COLO668 (cell line): ENCODE data around the gene HPCAL1.
"Not testable (repeated sequence)": the region's sequence is repeated elsewhere in the genome, so short reads cannot be mapped to it uniquely, and the experiment has no call there.

Experiments
- DNase-seq: peaks from one replicate; lab custom pipeline; 2025; ENCODE audit not compliant: unreplicated experiment; lab: John Stamatoyannopoulos, UW

The HPCAL1 gene

GRCh38 chr2:10284108-10284870, 18.4 kb upstream of the HPCAL1 start:
- no peak for DNase-seq

- DNase-seq = peak; percentile 63
Observed at GRCh38 chr2:10285191-10285555, 17.5 kb upstream of the HPCAL1 start.

GRCh38 chr2:10285556-10286198, 17.0 kb upstream of the HPCAL1 start:
- DNase-seq = peak; percentile 68

- DNase-seq = peak; percentile 77
Observed at GRCh38 chr2:10286216-10287037, 16.3 kb upstream of the HPCAL1 start.

- no peak for DNase-seq
Observed at GRCh38 chr2:10287761-10288160, 14.9 kb upstream of the HPCAL1 start.

GRCh38 chr2:10288606-10289005, 14.1 kb upstream of the HPCAL1 start:
- DNase-seq = no peak

GRCh38 chr2:10289352-10289751, 13.4 kb upstream of the HPCAL1 start:
- peak; percentile 55 for DNase-seq

GRCh38 chr2:10289891-10290290, 12.8 kb upstream of the HPCAL1 start:
- no peak for DNase-seq

- DNase-seq = not testable (repeated sequence)
Observed at GRCh38 chr2:10291376-10291775, 11.3 kb upstream of the HPCAL1 start.

GRCh38 chr2:10292033-10292432, 10.7 kb upstream of the HPCAL1 start:
- DNase-seq = no peak

GRCh38 chr2:10293603-10294002, 9.1 kb upstream of the HPCAL1 start:
- DNase-seq = no peak

- no peak for DNase-seq
Observed at GRCh38 chr2:10294077-10294476, 8.6 kb upstream of the HPCAL1 start.

- DNase-seq = not testable (repeated sequence)
Observed at GRCh38 chr2:10295649-10296048, 7.1 kb upstream of the HPCAL1 start.

- no peak for DNase-seq
Observed at GRCh38 chr2:10296142-10296541, 6.6 kb upstream of the HPCAL1 start.

- no peak for DNase-seq
Observed at GRCh38 chr2:10297191-10297830, 5.4 kb upstream of the HPCAL1 start.

- peak; percentile 31 for DNase-seq
Observed at GRCh38 chr2:10297959-10298531, 4.7 kb upstream of the HPCAL1 start.

GRCh38 chr2:10298777-10299176, 3.9 kb upstream of the HPCAL1 start:
- not testable (repeated sequence) for DNase-seq

GRCh38 chr2:10300328-10300920, 2.3 kb upstream of the HPCAL1 start:
- DNase-seq = no peak

GRCh38 chr2:10300997-10301940, 1.4 kb upstream of the HPCAL1 start:
- no peak for DNase-seq
